ENCODE results near the gene NAV1.

The NAV1 gene, protein sequence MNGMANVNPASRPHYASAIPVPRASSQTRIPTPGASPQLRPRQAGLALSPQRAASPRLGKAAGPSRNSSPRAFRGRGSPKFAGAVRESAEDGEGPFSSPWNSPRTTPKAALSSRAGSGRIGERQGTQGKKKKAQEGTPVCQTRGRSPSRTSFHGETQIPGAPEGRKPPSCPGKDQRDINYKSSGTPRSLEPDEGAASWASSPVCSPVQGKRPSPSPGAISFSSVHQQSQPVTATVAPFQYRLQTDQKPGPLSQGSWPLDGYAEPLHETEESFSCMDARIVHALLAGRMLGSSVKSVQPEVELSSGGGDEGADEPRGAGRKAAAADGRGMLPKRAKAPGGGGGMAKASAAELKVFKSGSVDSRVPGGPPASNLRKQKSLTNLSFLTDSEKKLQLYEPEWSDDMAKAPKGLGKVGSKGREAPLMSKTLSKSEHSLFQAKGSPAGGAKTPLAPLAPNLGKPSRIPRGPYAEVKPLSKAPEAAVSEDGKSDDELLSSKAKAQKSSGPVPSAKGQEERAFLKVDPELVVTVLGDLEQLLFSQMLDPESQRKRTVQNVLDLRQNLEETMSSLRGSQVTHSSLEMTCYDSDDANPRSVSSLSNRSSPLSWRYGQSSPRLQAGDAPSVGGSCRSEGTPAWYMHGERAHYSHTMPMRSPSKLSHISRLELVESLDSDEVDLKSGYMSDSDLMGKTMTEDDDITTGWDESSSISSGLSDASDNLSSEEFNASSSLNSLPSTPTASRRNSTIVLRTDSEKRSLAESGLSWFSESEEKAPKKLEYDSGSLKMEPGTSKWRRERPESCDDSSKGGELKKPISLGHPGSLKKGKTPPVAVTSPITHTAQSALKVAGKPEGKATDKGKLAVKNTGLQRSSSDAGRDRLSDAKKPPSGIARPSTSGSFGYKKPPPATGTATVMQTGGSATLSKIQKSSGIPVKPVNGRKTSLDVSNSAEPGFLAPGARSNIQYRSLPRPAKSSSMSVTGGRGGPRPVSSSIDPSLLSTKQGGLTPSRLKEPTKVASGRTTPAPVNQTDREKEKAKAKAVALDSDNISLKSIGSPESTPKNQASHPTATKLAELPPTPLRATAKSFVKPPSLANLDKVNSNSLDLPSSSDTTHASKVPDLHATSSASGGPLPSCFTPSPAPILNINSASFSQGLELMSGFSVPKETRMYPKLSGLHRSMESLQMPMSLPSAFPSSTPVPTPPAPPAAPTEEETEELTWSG (N-terminal part only)

DNA sequence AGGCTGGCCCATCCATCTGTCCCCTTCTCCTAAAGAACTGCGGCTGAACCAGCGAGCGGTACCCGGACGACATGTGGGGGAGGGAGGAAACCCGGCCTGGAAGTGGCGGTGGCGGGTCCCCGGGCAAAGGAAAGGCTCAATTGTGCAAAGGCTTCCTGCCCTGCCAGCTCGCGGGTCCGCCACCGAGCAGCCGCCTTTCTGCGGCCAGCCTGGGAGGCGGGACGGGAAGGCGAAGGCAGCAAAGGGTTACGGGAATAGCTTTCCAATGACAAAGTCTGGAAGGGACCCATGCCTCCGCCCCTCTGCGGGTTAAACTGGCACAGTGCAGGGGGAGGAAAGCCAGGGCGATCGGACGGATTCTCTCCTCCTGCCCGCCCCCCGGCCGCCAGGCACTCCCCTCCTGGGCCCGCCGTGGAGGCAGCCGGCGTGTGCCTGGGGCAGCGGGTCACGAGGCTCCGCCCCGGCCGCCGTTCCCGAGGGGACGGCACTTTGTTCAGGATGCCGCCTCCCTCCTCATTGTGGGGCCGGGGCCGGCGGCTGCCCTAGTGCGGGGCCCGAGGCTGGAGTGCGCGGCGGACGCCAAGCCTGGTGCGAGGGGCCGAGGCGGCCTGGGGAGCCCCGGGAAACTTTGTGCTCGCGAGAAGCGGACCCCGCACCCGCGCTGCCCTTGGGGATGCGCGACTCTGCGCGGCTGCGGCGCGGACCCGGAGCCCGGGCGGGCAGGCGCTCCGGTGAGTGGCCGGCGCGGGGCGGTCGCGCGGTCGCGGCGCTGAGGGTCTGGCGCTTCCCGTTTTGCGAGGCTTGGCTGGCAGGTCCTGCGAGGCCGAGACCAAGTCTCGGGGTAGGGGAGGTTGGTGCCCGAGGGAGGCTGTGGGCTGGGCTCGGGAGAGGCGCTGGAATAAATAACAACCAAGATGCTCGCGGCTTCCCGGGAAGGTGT is at the start of gene NAV1:
TSS of gene NAV1 (plus strand) at position 516 of the 940 bp plus-strand sequence. CDS start 83,758 bp downstream, outside the sequence.
- Histone ChIP-seq H3F3A (ENCODE audit: control insufficient read depth, insufficient read depth) (no peaks in the 10 kb centered on the region; the same call in 1 of the 2 replicates), H3K79me2 (ENCODE audit: control insufficient read depth, low read length) (no peaks in the 10 kb centered on the region), H3K4me1 (ENCODE audit: control insufficient read depth, low read length) (peaks cover 38% of the 10 kb centered on the region)

DNA sequence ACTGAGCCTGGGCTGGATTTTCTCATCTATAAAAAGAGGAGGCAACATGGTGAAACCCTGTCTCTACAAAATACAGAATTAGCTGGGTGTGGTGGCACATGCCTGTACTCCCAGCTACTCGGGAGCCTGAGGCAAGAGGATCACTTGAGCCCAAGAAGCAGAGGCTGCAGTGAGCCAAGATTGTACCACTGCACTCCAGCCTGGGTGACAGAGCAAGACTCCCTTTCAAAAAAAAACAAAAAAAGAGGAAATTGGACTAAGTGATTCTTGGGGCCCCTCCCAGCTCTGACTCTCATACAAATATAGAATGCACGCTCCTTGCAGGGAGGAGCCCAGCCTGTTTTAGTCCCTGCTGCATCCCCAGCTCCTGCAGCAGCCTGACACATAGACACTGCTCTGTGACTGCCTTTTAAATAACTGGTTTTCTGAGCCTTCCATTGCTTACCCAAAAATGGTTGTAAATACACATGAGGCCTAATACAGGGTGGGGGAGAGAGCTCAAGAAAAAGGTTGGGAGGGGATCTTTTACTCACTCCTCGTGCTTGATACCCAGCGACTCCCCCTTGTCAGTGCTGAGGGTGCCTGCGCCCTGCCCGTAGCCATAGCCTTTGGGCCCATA is 49.2 kb upstream of the NAV1 start:
- Histone ChIP-seq H3K79me2 (ENCODE audit: control insufficient read depth, low read length) (no peaks in the 10 kb centered on the region), H3K4me3 (ENCODE audit: low read length) (no peak overlapping the region)

More for the DNA sequence above, at the start of gene NAV1:
- no peaks in the 10 kb centered on the region for H3K36me3 ChIP-seq (ENCODE audit: control insufficient read depth, low read length)
- peaks cover 64% of the 10 kb centered on the region for H3K27me3 ChIP-seq (ENCODE audit: control insufficient read depth, low read length)
- H3K4me3 ChIP-seq (ENCODE audit: low read length) = peak within 1 kb of the TSS; percentile 42
- H4K20me1 ChIP-seq (ENCODE audit: control insufficient read depth, insufficient read depth, low read depth, low read length) = peaks cover 3% of the 10 kb centered on the region; the same call in 1 of the 2 replicates
- H3K9me2 ChIP-seq (replicated peaks; ENCODE audit: control insufficient read depth, low read length) = no peaks in the 10 kb centered on the region
- no peaks in the 10 kb centered on the region for H3K9me3 ChIP-seq (ENCODE audit: control insufficient read depth, insufficient read depth, low read length)
- H3K4me2 ChIP-seq (ENCODE audit: low read length) = peak within 1 kb of the TSS; percentile 45
- TF ChIP-seq, protein P1, sequence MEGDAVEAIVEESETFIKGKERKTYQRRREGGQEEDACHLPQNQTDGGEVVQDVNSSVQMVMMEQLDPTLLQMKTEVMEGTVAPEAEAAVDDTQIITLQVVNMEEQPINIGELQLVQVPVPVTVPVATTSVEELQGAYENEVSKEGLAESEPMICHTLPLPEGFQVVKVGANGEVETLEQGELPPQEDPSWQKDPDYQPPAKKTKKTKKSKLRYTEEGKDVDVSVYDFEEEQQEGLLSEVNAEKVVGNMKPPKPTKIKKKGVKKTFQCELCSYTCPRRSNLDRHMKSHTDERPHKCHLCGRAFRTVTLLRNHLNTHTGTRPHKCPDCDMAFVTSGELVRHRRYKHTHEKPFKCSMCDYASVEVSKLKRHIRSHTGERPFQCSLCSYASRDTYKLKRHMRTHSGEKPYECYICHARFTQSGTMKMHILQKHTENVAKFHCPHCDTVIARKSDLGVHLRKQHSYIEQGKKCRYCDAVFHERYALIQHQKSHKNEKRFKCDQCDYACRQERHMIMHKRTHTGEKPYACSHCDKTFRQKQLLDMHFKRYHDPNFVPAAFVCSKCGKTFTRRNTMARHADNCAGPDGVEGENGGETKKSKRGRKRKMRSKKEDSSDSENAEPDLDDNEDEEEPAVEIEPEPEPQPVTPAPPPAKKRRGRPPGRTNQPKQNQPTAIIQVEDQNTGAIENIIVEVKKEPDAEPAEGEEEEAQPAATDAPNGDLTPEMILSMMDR (IDR thresholded peaks at IDR 0.05; ENCODE audit: low read depth, low read length, poor library complexity, severe bottlenecking) = no peak
- TF ChIP-seq EZH2phosphoT487 (IDR thresholded peaks at IDR 0.05; ENCODE audit: borderline replicate concordance, low read length) = peak; percentile 84
- H3K27ac ChIP-seq (ENCODE audit: low read depth, low read length) = no peak within 1 kb of the TSS

More for the DNA sequence above, 49.2 kb upstream of the NAV1 start:
- H3K9me2 ChIP-seq (replicated peaks; ENCODE audit: control insufficient read depth, low read length) = no peaks in the 10 kb centered on the region
- no peaks in the 10 kb centered on the region for H3F3A ChIP-seq (ENCODE audit: control insufficient read depth, insufficient read depth)
- peaks cover 8% of the 10 kb centered on the region for H3K4me1 ChIP-seq (ENCODE audit: control insufficient read depth, low read length)
- H3K4me2 ChIP-seq (ENCODE audit: low read length) = no peak overlapping the region
- H3K9me3 ChIP-seq (ENCODE audit: control insufficient read depth, insufficient read depth, low read length) = no peaks in the 10 kb centered on the region
- H3K27ac ChIP-seq (ENCODE audit: low read depth, low read length) = no peak overlapping the region
- H3K27me3 ChIP-seq (ENCODE audit: control insufficient read depth, low read length) = no peaks in the 10 kb centered on the region
- TF ChIP-seq, protein P1 (IDR thresholded peaks at IDR 0.05; ENCODE audit: low read depth, low read length, poor library complexity, severe bottlenecking) = no peak
- no peak for TF ChIP-seq EZH2phosphoT487 (IDR thresholded peaks at IDR 0.05; ENCODE audit: borderline replicate concordance, low read length)
- H4K20me1 ChIP-seq (ENCODE audit: control insufficient read depth, insufficient read depth, low read depth, low read length) = no peaks in the 10 kb centered on the region
- H3K36me3 ChIP-seq (ENCODE audit: control insufficient read depth, low read length) = peaks cover 20% of the 10 kb centered on the region; the same call in 1 of the 2 replicates
